SK-N-SH treated with all-trans-retinoic acid at 6 μM for 48 hours (cell line): ENCODE data around the gene SELP.

ENCODE experiments used
- ATAC-seq: fragments of 200-7000 bp; cut with Tn5 transposase; 3 replicates; pipeline ENCODE4 v1.9.1; 2020; ENCODE audit warnings: mild to moderate bottlenecking, moderate library complexity
- ARNTL ChIP-seq: fragments of 450-650 bp; formaldehyde crosslinking; IDR thresholded peaks from 2 replicates; pipeline ENCODE4 v1.5.0; 2020; ENCODE audit warnings: low read depth, mild to moderate bottlenecking, moderate library complexity, borderline replicate concordance
- BACH2 ChIP-seq: fragments of 250-450 bp; sonication (Bioruptor Pico); IDR thresholded peaks from 2 replicates; pipeline ENCODE4 v1.9.0; 2021; ENCODE audit warnings: mild to moderate bottlenecking, borderline replicate concordance
- CREB5 ChIP-seq: fragments of 250-450 bp; sonication (Bioruptor Pico); IDR thresholded peaks from 2 replicates; pipeline ENCODE4 v1.5.1; 2020; ENCODE audit warnings: low read depth, mild to moderate bottlenecking, moderate library complexity
- CSDC2 ChIP-seq: fragments of 250-450 bp; sonication (Bioruptor Pico); IDR thresholded peaks from 2 replicates; pipeline ENCODE4 v1.5.0; 2020; ENCODE audit warnings: mild to moderate bottlenecking, moderate library complexity
- CSRNP3 ChIP-seq: fragments of 250-450 bp; sonication (Bioruptor Pico); IDR thresholded peaks from 2 replicates; pipeline ENCODE4 v1.5.1; 2021; ENCODE audit warnings: mild to moderate bottlenecking, moderate library complexity
- GLIS3 ChIP-seq: fragments of 250-450 bp; sonication (Bioruptor Pico); IDR thresholded peaks from 2 replicates; pipeline ENCODE4 v1.5.0; 2020; ENCODE audit warnings: mild to moderate bottlenecking, moderate library complexity
- ISL1 ChIP-seq: fragments of 250-450 bp; sonication (Bioruptor Pico); IDR thresholded peaks from 2 replicates; pipeline ENCODE4 v2.1.2; 2022; ENCODE audit warnings: mild to moderate bottlenecking, moderate library complexity
- OSR1 ChIP-seq: fragments of 250-450 bp; sonication (Bioruptor Pico); IDR thresholded peaks from 2 replicates; pipeline ENCODE4 v1.8.0; 2022; ENCODE audit warnings: moderate library complexity, mild to moderate bottlenecking, inconsistent platforms
- PATZ1 ChIP-seq: fragments of 250-450 bp; sonication (Bioruptor Pico); IDR thresholded peaks from 2 replicates; pipeline ENCODE4 v1.8.0; 2020; ENCODE audit warnings: mild to moderate bottlenecking, moderate library complexity, borderline replicate concordance
- POU6F1 ChIP-seq: fragments of 250-450 bp; sonication (Bioruptor Pico); IDR thresholded peaks from 2 replicates; pipeline ENCODE4 v1.8.0; 2021; ENCODE audit warnings: low read depth, mild to moderate bottlenecking, moderate library complexity, borderline replicate concordance
- PPARA ChIP-seq: fragments of 250-450 bp; sonication (Bioruptor Pico); IDR thresholded peaks from 2 replicates; pipeline ENCODE4 v1.5.0; 2020; ENCODE audit warnings: mild to moderate bottlenecking, borderline replicate concordance
- RARB ChIP-seq: fragments of 250-450 bp; sonication (Bioruptor Pico); IDR thresholded peaks from 2 replicates; pipeline ENCODE4 v1.8.0; 2021; ENCODE audit warnings: mild to moderate bottlenecking, moderate library complexity
- SNAI2 ChIP-seq: fragments of 250-450 bp; sonication (Bioruptor Pico); IDR thresholded peaks from 2 replicates; pipeline ENCODE4 v1.5.0; 2020; ENCODE audit warnings: mild to moderate bottlenecking, moderate library complexity
- TCF4 ChIP-seq: fragments of 250-450 bp; sonication (Bioruptor Pico); IDR thresholded peaks from 2 replicates; pipeline ENCODE4 v1.8.0; 2021; ENCODE audit warnings: mild to moderate bottlenecking, moderate library complexity, borderline replicate concordance
- TSHZ2 ChIP-seq: fragments of 250-450 bp; sonication (Bioruptor Pico); IDR thresholded peaks from 2 replicates; pipeline ENCODE4 v1.5.0; 2020; ENCODE audit warnings: mild to moderate bottlenecking, moderate library complexity
- ZC3H10 ChIP-seq: fragments of 250-450 bp; sonication (Bioruptor Pico); IDR thresholded peaks from 2 replicates; pipeline ENCODE4 v1.5.1; 2021; ENCODE audit warnings: mild to moderate bottlenecking, moderate library complexity
- ZFP3 ChIP-seq: fragments of 250-450 bp; sonication (Bioruptor Pico); IDR thresholded peaks from 2 replicates; pipeline ENCODE4 v1.5.0; 2020; ENCODE audit warnings: mild to moderate bottlenecking, moderate library complexity
- ZFP30 ChIP-seq: fragments of 450-650 bp; formaldehyde crosslinking; IDR thresholded peaks from 2 replicates; pipeline ENCODE4 v1.5.0; 2022; ENCODE audit warnings: mild to moderate bottlenecking, moderate library complexity
- ZNF565 ChIP-seq: fragments of 450-650 bp; formaldehyde crosslinking; conservative IDR thresholded peaks from 2 replicates; pipeline ENCODE4 v1.5.0; 2020; ENCODE audit warnings: low read depth, mild to moderate bottlenecking, moderate library complexity
- ZNF70 ChIP-seq: fragments of 450-650 bp; formaldehyde crosslinking; IDR thresholded peaks from 2 replicates; pipeline ENCODE4 v1.5.0; 2020; ENCODE audit warnings: mild to moderate bottlenecking, moderate library complexity
- ZNF8 ChIP-seq: fragments of 450-650 bp; formaldehyde crosslinking; IDR thresholded peaks from 2 replicates; pipeline ENCODE4 v1.5.0; 2020; ENCODE audit warnings: mild to moderate bottlenecking, moderate library complexity

SELP gene

GRCh38 chr1:169548282-169548681, 81.6 kb downstream of the SELP start:
- TF ChIP-seq POU6F1 (CRISPR knock-in tag) (no peak), ZNF565 (CRISPR knock-in tag) (no peak), ZNF70 (CRISPR knock-in tag) (no peak), ARNTL (CRISPR knock-in tag) (no peak), CSRNP3 (CRISPR knock-in tag) (no peak), CSDC2 (no peak), ZFP3 (CRISPR knock-in tag) (no peak), PATZ1 (CRISPR knock-in tag) (no peak), ZFP30 (CRISPR knock-in tag) (no peak), CREB5 (no peak), BACH2 (CRISPR knock-in tag) (no peak), TCF4 (CRISPR knock-in tag) (no peak), RARB (CRISPR knock-in tag) (no peak), TSHZ2 (CRISPR knock-in tag) (no peak), GLIS3 (no peak), ZNF8 (no peak), PPARA (no peak), SNAI2 (no peak), ZC3H10 (no peak), OSR1 (no peak)
- ATAC-seq: no peak

GRCh38 chr1:169546087-169546995, 83.6 kb downstream of the SELP start:
- TF ChIP-seq BACH2 (CRISPR knock-in tag): no peak
- TF ChIP-seq ZC3H10: no peak
- no peak for TF ChIP-seq GLIS3
- ATAC-seq: peak; percentile 94

GRCh38 chr1:169545472-169545871, 84.5 kb downstream of the SELP start:
- TF ChIP-seq BACH2 (CRISPR knock-in tag) (no peak), PATZ1 (CRISPR knock-in tag) (no peak), ZNF70 (CRISPR knock-in tag) (no peak), ZFP30 (CRISPR knock-in tag) (no peak), CREB5 (no peak), ARNTL (CRISPR knock-in tag) (no peak), ISL1 (CRISPR knock-in tag) (no peak), ZNF565 (CRISPR knock-in tag) (no peak), RARB (CRISPR knock-in tag) (no peak), CSRNP3 (CRISPR knock-in tag) (no peak)
- no peak for ATAC-seq
